GM23338 (cell line): ENCODE data around the gene PLSCR4.

Experiments
- CREB1 ChIP-seq: fragments of 250-450 bp; sonication (Bioruptor Pico); IDR thresholded peaks from 2 replicates; pipeline ENCODE4 v1.5.0; 2020; ENCODE audit warnings: low read depth, mild to moderate bottlenecking, moderate library complexity
- EZH2 ChIP-seq: fragments of 200-600 bp; sonication (generic); IDR thresholded peaks from one replicate; pipeline ENCODE4 v1.8.0; 2017; ENCODE audit warnings: antibody characterized with exemption, mild to moderate bottlenecking, low read depth; ENCODE audit not compliant: unreplicated experiment
- EZH2phosphoT487 ChIP-seq: fragments of 200-600 bp; sonication (generic); IDR thresholded peaks from one replicate; pipeline ENCODE4 v1.8.1; 2018; ENCODE audit warnings: antibody characterized with exemption; ENCODE audit not compliant: unreplicated experiment
- JUNB ChIP-seq: IDR thresholded peaks from one replicate; pipeline ENCODE4 v1.6.1; 2016; ENCODE audit warnings: antibody characterized with exemption; ENCODE audit not compliant: unreplicated experiment
- POLR2AphosphoS5 ChIP-seq: IDR thresholded peaks from 2 replicates; pipeline ENCODE4 v1.6.1; 2016; ENCODE audit warnings: antibody characterized with exemption, low read depth
- REST ChIP-seq: IDR thresholded peaks from one replicate; pipeline ENCODE4 v1.6.1; 2018; ENCODE audit warnings: antibody characterized with exemption; ENCODE audit not compliant: unreplicated experiment
- STAT1 ChIP-seq: IDR thresholded peaks from one replicate; pipeline ENCODE4 v1.6.1; 2016; ENCODE audit warnings: antibody characterized with exemption; ENCODE audit not compliant: unreplicated experiment
- ZNF114 ChIP-seq: fragments of 250-450 bp; sonication (Bioruptor Pico); IDR thresholded peaks from 2 replicates; pipeline ENCODE4 v1.5.0; 2020; ENCODE audit warnings: mild to moderate bottlenecking, moderate library complexity
- ZNF331 ChIP-seq: fragments of 250-450 bp; sonication (Bioruptor Pico); IDR thresholded peaks from 2 replicates; pipeline ENCODE4 v1.5.0; 2020; ENCODE audit warnings: low read depth, mild to moderate bottlenecking, moderate library complexity
- TF ChIP-seq, protein P1 (sequence below), 2 experiments: fragments of 200-600 bp in 1 of 2; sonication (generic) in 1 of 2; conservative IDR thresholded peaks; 2 replicates each; pipeline versions ENCODE4 v1.5.1 to v1.6.1; 2016 to 2017; ENCODE audit warnings: antibody characterized with exemption in 2 of 2, low read depth in 2 of 2, mild to moderate bottlenecking in 2 of 2, moderate library complexity in 1 of 2
- TF ChIP-seq, protein P2 (sequence below): fragments of 250-450 bp; sonication (Bioruptor Pico); IDR thresholded peaks from 2 replicates; pipeline ENCODE4 v1.5.0; 2020; ENCODE audit warnings: mild to moderate bottlenecking, moderate library complexity
- TF ChIP-seq, protein P3 (sequence below): IDR thresholded peaks from 2 replicates; pipeline ENCODE4 v1.6.1; 2016; ENCODE audit warnings: antibody characterized with exemption

GRCh38 chr3:146249921-146250320 lies 984 bp downstream of the PLSCR4 start:
- TF ChIP-seq, protein P1, sequence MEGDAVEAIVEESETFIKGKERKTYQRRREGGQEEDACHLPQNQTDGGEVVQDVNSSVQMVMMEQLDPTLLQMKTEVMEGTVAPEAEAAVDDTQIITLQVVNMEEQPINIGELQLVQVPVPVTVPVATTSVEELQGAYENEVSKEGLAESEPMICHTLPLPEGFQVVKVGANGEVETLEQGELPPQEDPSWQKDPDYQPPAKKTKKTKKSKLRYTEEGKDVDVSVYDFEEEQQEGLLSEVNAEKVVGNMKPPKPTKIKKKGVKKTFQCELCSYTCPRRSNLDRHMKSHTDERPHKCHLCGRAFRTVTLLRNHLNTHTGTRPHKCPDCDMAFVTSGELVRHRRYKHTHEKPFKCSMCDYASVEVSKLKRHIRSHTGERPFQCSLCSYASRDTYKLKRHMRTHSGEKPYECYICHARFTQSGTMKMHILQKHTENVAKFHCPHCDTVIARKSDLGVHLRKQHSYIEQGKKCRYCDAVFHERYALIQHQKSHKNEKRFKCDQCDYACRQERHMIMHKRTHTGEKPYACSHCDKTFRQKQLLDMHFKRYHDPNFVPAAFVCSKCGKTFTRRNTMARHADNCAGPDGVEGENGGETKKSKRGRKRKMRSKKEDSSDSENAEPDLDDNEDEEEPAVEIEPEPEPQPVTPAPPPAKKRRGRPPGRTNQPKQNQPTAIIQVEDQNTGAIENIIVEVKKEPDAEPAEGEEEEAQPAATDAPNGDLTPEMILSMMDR (conservative IDR thresholded peaks at IDR 0.05; ENCODE audit: low read depth in 2 of 2), result no peak
- TF ChIP-seq EZH2 (no peak), REST (no peak), JUNB (no peak), STAT1 (no peak), EZH2phosphoT487 (no peak), POLR2AphosphoS5 (no peak), CREB1 (CRISPR knock-in tag) (no peak), ZNF331 (CRISPR knock-in tag) (no peak), ZNF114 (CRISPR knock-in tag) (no peak)
- TF ChIP-seq, protein P2, sequence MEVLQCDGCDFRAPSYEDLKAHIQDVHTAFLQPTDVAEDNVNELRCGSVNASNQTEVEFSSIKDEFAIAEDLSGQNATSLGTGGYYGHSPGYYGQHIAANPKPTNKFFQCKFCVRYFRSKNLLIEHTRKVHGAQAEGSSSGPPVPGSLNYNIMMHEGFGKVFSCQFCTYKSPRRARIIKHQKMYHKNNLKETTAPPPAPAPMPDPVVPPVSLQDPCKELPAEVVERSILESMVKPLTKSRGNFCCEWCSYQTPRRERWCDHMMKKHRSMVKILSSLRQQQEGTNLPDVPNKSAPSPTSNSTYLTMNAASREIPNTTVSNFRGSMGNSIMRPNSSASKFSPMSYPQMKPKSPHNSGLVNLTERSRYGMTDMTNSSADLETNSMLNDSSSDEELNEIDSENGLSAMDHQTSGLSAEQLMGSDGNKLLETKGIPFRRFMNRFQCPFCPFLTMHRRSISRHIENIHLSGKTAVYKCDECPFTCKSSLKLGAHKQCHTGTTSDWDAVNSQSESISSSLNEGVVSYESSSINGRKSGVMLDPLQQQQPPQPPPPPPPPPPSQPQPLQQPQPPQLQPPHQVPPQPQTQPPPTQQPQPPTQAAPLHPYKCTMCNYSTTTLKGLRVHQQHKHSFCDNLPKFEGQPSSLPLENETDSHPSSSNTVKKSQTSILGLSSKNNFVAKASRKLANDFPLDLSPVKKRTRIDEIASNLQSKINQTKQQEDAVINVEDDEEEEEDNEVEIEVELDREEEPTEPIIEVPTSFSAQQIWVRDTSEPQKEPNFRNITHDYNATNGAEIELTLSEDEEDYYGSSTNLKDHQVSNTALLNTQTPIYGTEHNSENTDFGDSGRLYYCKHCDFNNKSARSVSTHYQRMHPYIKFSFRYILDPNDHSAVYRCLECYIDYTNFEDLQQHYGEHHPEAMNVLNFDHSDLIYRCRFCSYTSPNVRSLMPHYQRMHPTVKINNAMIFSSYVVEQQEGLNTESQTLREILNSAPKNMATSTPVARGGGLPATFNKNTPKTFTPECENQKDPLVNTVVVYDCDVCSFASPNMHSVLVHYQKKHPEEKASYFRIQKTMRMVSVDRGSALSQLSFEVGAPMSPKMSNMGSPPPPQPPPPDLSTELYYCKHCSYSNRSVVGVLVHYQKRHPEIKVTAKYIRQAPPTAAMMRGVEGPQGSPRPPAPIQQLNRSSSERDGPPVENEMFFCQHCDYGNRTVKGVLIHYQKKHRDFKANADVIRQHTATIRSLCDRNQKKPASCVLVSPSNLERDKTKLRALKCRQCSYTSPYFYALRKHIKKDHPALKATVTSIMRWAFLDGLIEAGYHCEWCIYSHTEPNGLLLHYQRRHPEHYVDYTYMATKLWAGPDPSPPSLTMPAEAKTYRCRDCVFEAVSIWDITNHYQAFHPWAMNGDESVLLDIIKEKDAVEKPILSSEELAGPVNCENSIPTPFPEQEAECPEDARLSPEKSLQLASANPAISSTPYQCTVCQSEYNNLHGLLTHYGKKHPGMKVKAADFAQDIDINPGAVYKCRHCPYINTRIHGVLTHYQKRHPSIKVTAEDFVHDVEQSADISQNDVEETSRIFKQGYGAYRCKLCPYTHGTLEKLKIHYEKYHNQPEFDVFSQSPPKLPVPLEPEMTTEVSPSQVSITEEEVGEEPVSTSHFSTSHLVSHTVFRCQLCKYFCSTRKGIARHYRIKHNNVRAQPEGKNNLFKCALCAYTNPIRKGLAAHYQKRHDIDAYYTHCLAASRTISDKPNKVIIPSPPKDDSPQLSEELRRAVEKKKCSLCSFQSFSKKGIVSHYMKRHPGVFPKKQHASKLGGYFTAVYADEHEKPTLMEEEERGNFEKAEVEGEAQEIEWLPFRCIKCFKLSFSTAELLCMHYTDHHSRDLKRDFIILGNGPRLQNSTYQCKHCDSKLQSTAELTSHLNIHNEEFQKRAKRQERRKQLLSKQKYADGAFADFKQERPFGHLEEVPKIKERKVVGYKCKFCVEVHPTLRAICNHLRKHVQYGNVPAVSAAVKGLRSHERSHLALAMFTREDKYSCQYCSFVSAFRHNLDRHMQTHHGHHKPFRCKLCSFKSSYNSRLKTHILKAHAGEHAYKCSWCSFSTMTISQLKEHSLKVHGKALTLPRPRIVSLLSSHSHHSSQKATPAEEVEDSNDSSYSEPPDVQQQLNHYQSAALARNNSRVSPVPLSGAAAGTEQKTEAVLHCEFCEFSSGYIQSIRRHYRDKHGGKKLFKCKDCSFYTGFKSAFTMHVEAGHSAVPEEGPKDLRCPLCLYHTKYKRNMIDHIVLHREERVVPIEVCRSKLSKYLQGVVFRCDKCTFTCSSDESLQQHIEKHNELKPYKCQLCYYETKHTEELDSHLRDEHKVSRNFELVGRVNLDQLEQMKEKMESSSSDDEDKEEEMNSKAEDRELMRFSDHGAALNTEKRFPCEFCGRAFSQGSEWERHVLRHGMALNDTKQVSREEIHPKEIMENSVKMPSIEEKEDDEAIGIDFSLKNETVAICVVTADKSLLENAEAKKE, result no peak
- TF ChIP-seq, protein P3, sequence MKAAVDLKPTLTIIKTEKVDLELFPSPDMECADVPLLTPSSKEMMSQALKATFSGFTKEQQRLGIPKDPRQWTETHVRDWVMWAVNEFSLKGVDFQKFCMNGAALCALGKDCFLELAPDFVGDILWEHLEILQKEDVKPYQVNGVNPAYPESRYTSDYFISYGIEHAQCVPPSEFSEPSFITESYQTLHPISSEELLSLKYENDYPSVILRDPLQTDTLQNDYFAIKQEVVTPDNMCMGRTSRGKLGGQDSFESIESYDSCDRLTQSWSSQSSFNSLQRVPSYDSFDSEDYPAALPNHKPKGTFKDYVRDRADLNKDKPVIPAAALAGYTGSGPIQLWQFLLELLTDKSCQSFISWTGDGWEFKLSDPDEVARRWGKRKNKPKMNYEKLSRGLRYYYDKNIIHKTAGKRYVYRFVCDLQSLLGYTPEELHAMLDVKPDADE, result no peak
